Activated B cell treated with CpG ODN at 0.5 μM for 24 hours (primary cell): ENCODE measurements around the gene ZCWPW1. TPM values are rescaled to one million over a fixed set of nuclear protein-coding genes. Genes with fewer than 3 reads are reported as not detected.
"Not testable (repeated sequence)": the region's sequence is repeated elsewhere in the genome, so short reads cannot be mapped to it uniquely, and the experiment has no call there.

Experiments used
- ATAC-seq: fragments of 200-7000 bp; cut with Tn5 transposase; one replicate; pipeline ENCODE4 v1.10.0; 2021; ENCODE audit warnings: low read depth, mild to moderate bottlenecking, moderate library complexity
- CTCF ChIA-PET: fragments of 350-600 bp; sonication (Branson Sonifier 250); formaldehyde crosslinking; loops from one replicate; lab custom pipeline; 2021; ENCODE audit warnings: antibody characterized with exemption; lab: Charles Lee
- POLR2A ChIA-PET: fragments of 350-600 bp; sonication (Branson Sonifier 250); formaldehyde crosslinking; loops from one replicate; lab custom pipeline; 2021; ENCODE audit warnings: antibody characterized with exemption; lab: Charles Lee
- DNase-seq: peaks from one replicate; pipeline ENCODE4 v3.0.0; 2022
- H3K27ac Mint-ChIP-seq: one replicate; pipeline ENCODE4 v1.8.0; 2020; ENCODE audit warnings: mixed read lengths
- H3K27me3 Mint-ChIP-seq: one replicate; pipeline ENCODE4 v1.8.0; 2021; ENCODE audit warnings: mixed read lengths
- H3K36me3 Mint-ChIP-seq: one replicate; pipeline ENCODE4 v1.8.0; 2021; ENCODE audit warnings: low read depth, mixed read lengths
- H3K4me1 Mint-ChIP-seq: one replicate; pipeline ENCODE4 v1.8.0; 2021; ENCODE audit warnings: mixed read lengths
- H3K4me3 Mint-ChIP-seq: one replicate; pipeline ENCODE4 v1.8.0; 2020; ENCODE audit warnings: mild to moderate bottlenecking, mixed read lengths
- H3K9me3 Mint-ChIP-seq: one replicate; pipeline ENCODE4 v1.8.0; 2020; ENCODE audit warnings: mixed read lengths
- intact Hi-C: fragments of 100-400 bp; cut with micrococcal nuclease; formaldehyde crosslinking; loops from one replicate; pipeline ENCODE4 v1.15.1; 2024
- total RNA-seq: library from RNA; stranded (reverse); gene quantifications from 2 replicates; pipeline ENCODE4 v1.2.3, GENCODE V29; 2022
- TF ChIP-seq, protein P1 (sequence below): fragments of 200-600 bp; IDR thresholded peaks from one replicate; pipeline ENCODE4 v1.8.0; 2022; ENCODE audit warnings: antibody characterized with exemption, mild to moderate bottlenecking

Gene ZCWPW1
- total RNA-seq, 1 donor from 2014 or later = 10.8 TPM

DNA sequence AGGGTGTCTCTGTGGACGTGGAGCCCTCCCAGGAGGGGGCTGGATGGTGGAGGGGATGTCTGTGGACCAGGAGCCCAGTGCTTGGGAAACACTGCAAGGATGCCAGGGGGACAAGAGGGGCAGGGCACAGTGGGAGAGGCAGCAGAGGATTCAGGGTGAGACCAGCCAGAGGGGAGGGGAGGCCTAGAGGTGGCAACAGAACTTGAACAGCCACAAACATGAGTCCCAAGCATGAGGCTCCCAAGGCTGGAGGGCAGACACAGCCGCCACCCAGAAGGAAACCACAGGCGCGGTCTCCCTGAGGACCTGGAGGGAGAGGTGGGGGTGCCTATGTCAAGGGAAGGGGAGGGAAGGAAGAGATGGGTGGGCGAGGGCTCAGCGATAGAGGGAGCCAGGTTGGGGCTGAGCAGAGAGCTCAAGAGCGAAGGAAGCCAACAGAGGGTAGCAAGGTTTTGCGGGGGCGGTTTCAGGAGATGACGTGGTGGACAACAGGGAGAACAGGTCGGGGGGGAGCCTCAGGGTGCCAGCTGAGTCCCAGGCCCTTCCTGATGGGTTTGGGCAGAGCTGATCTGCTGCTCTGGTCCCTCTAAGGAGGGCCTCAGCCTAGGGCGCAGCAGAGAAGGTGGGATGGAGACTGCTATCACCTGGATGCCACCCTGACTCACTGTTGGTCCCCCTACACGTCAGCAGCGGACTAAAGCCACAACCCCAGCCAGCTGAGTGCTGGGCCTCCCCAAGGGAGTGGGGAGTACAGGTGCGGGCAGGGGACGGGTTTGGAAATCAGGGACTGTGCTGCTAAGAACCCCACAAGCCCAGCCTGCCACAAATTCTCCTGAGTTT lies 61.9 kb downstream of the ZCWPW1 start:
- TF ChIP-seq, protein P1, sequence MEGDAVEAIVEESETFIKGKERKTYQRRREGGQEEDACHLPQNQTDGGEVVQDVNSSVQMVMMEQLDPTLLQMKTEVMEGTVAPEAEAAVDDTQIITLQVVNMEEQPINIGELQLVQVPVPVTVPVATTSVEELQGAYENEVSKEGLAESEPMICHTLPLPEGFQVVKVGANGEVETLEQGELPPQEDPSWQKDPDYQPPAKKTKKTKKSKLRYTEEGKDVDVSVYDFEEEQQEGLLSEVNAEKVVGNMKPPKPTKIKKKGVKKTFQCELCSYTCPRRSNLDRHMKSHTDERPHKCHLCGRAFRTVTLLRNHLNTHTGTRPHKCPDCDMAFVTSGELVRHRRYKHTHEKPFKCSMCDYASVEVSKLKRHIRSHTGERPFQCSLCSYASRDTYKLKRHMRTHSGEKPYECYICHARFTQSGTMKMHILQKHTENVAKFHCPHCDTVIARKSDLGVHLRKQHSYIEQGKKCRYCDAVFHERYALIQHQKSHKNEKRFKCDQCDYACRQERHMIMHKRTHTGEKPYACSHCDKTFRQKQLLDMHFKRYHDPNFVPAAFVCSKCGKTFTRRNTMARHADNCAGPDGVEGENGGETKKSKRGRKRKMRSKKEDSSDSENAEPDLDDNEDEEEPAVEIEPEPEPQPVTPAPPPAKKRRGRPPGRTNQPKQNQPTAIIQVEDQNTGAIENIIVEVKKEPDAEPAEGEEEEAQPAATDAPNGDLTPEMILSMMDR = no peak
- peak overlapping the region; percentile 49 for H3K4me3 Mint-ChIP-seq
- DNase-seq (peak; percentile 42), ATAC-seq (peak; percentile 11)
- CTCF ChIA-PET = interaction anchor here (2.3 kb wide), 1 partner anchor 41 kb away, joined by 12 read pairs; no protein-coding TSS in a partner anchor
- H3K36me3 Mint-ChIP-seq = peaks cover 27% of the 10 kb centered on the region
- H3K27ac Mint-ChIP-seq = peak overlapping the region; percentile 91
- intact Hi-C loops = no loop called here
- H3K27me3 Mint-ChIP-seq = no peaks in the 10 kb centered on the region
- H3K4me1 Mint-ChIP-seq = peaks cover 74% of the 10 kb centered on the region
- no peaks in the 10 kb centered on the region for H3K9me3 Mint-ChIP-seq
- POLR2A ChIA-PET = interaction anchor here (0.7 to 3.1 kb wide), 8 partner anchors 22 to 155 kb away, joined by 3 to 24 read pairs (median 6); partner anchors contain the start of genes MEPCE, PPP1R35 and ZCWPW1

DNA sequence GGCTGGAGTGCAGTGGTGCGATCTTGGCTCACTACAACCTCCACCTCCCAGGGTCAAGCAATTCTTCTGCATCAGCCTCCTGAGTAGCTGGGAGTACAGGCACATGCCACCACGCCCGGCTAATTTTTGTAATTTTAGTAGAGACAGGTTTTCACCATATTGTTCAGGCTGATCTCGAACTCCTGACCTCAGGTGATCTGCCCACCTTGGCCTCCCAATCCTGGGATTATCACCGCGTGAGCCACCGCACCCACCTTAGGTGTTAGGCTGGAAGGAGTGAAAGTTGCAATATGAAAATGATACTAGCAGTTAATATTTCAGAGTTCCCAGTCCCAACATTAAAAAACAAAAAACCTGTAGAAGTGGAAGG lies 62.5 kb downstream of the ZCWPW1 start:
- H3K9me3 Mint-ChIP-seq, H3K27me3 Mint-ChIP-seq, intact Hi-C loops, ATAC-seq, DNase-seq: not testable (repeated sequence)
- Mint-ChIP-seq H3K36me3 (peaks cover 34% of the 10 kb centered on the region), H3K4me3 (peak overlapping the region; percentile 48), H3K27ac (peak overlapping the region; percentile 91), H3K4me1 (peaks cover 68% of the 10 kb centered on the region)
- CTCF ChIA-PET = interaction anchor here (2.3 kb wide), 1 partner anchor 41 kb away, joined by 12 read pairs; no protein-coding TSS in a partner anchor
- POLR2A ChIA-PET = interaction anchor here (0.7 to 3.1 kb wide), 11 partner anchors 9 to 276 kb away, joined by 3 to 24 read pairs (median 8); partner anchors contain the start of genes LAMTOR4, MEPCE, PPP1R35 and ZCWPW1

DNA sequence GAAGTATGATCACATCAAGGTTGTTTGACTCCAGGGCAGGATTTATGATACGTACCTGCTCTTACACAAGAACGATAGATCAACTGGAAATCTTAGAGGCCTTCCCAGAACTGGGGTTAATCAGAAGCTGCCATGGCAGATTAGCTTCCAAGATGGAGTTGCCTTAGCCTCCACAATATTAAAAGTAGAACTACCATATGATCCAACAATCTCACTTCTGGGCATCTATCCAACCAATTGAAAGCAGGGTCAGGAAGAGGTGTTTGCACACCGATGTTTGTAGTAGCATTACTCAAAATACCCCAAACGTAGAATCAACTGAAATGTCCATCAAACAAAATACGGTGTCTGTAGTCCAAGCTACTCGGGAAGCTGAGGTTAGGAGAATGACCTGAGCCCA lies 64.0 kb downstream of the ZCWPW1 start:
- no peak for ATAC-seq
- H3K4me3 Mint-ChIP-seq = no peak overlapping the region
- TF ChIP-seq, protein P1 = no peak
- no peak for DNase-seq
- H3K36me3 Mint-ChIP-seq = peaks cover 48% of the 10 kb centered on the region
- H3K9me3 Mint-ChIP-seq = no peaks in the 10 kb centered on the region
- H3K4me1 Mint-ChIP-seq = peaks cover 58% of the 10 kb centered on the region
- H3K27me3 Mint-ChIP-seq = no peaks in the 10 kb centered on the region
- POLR2A ChIA-PET = interaction anchor here (0.7 to 3.1 kb wide), 3 partner anchors 8 to 32 kb away, joined by 3 to 24 read pairs (median 9); no protein-coding TSS in a partner anchor
- peak overlapping the region; percentile 21 for H3K27ac Mint-ChIP-seq
- intact Hi-C loops = no loop called here
- CTCF ChIA-PET = interaction anchor here (1.4 kb wide), 1 partner anchor 43 kb away, joined by 3 read pairs; no protein-coding TSS in a partner anchor

DNA sequence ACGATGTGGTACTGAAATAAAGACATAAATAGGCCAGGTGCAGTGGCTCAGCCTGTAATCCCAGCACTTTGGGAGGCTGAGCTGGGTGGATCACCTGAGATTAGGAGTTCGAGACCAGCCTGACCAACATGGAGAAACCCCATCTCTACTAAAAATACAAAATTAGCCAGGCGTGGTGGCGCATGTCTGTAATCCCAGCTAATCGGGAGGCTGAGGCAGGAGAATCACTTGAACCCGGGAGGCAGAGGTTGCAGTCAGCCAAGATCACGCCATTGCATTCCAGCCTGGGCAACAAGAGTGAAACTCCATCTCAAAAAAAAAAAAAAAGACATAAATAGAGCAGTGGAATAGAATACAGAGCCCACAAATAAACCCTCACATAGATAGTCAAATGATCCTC lies 64.7 kb downstream of the ZCWPW1 start:
- ChIA-PET POLR2A (interaction anchor here (0.7 kb wide), 2 partner anchors 8 to 28 kb away, joined by 3 to 6 read pairs; no protein-coding TSS in a partner anchor), CTCF (interaction anchor here (1.4 kb wide), 1 partner anchor 44 kb away, joined by 3 read pairs; no protein-coding TSS in a partner anchor)
- H3K4me3 Mint-ChIP-seq, H3K9me3 Mint-ChIP-seq, DNase-seq, H3K27ac Mint-ChIP-seq, intact Hi-C loops, ATAC-seq, H3K27me3 Mint-ChIP-seq: not testable (repeated sequence)
- Mint-ChIP-seq H3K36me3 (peaks cover 55% of the 10 kb centered on the region), H3K4me1 (peaks cover 57% of the 10 kb centered on the region)

DNA sequence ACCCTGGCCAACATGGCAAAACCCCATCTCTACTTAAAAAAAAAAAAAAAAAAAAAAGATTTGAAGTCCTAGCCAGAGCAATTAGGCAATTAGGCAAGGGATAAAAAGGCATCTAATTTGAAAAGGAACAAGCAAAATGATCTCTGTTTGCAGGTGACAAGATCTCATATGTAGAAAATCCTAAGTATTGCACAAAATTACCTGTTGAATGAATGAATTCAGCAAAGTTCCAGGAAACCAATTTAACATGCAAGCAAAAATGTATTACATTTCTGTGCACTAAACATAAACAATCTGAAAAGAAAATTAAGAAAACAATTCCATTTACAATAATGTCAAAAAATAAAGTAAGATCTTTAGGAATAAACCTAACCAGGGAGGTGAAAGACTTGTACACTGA lies 65.4 kb downstream of the ZCWPW1 start:
- TF ChIP-seq, protein P1 = no peak
- H3K27ac Mint-ChIP-seq = no peak overlapping the region

More for the DNA sequence above, 65.4 kb downstream of the ZCWPW1 start:
- ChIA-PET CTCF (interaction anchor here (1.4 kb wide), 1 partner anchor 44 kb away, joined by 3 read pairs; no protein-coding TSS in a partner anchor), POLR2A (no interaction called here)
- Mint-ChIP-seq H3K4me3 (no peak overlapping the region), H3K36me3 (peaks cover 62% of the 10 kb centered on the region), H3K4me1 (peaks cover 57% of the 10 kb centered on the region), H3K27me3 (no peaks in the 10 kb centered on the region), H3K9me3 (no peaks in the 10 kb centered on the region)
- intact Hi-C loops = no loop called here
- DNase-seq (no peak), ATAC-seq (no peak)
